BLaER1 (cell line): Measurements from ENCODE around the gene MBP.
A peak's percentile ranks its signal among the peaks of the same experiment; 100 is the strongest.

ENCODE experiments used
- H3K27ac ChIP-seq: shearing (Covaris generic); formaldehyde crosslinking; 2 replicates; pipeline ENCODE4 v1.8.1; 2022
- H3K27me3 ChIP-seq: shearing (Covaris generic); formaldehyde crosslinking; 2 replicates; pipeline ENCODE4 v1.8.1; 2022
- H3K36me3 ChIP-seq: shearing (Covaris generic); formaldehyde crosslinking; 2 replicates; pipeline ENCODE4 v1.8.1; 2022
- H3K4me1 ChIP-seq: shearing (Covaris generic); formaldehyde crosslinking; 2 replicates; pipeline ENCODE4 v1.8.1; 2022
- H3K4me2 ChIP-seq: shearing (Covaris generic); formaldehyde crosslinking; 2 replicates; pipeline ENCODE4 v1.8.1; 2022
- H3K4me3 ChIP-seq: shearing (Covaris generic); formaldehyde crosslinking; 2 replicates; pipeline ENCODE4 v1.8.1; 2022
- H3K9ac ChIP-seq: shearing (Covaris generic); formaldehyde crosslinking; 2 replicates; pipeline ENCODE4 v1.8.1; 2022
- H3K9me3 ChIP-seq: shearing (Covaris generic); formaldehyde crosslinking; 2 replicates; pipeline ENCODE4 v1.8.1; 2022
- H4K20me1 ChIP-seq: shearing (Covaris generic); formaldehyde crosslinking; 2 replicates; pipeline ENCODE4 v1.8.1; 2022
- Cebpa-rat ChIP-seq: shearing (Covaris generic); IDR thresholded peaks from 2 replicates; pipeline ENCODE4 v1.8.1; 2022

Gene MBP

DNA sequence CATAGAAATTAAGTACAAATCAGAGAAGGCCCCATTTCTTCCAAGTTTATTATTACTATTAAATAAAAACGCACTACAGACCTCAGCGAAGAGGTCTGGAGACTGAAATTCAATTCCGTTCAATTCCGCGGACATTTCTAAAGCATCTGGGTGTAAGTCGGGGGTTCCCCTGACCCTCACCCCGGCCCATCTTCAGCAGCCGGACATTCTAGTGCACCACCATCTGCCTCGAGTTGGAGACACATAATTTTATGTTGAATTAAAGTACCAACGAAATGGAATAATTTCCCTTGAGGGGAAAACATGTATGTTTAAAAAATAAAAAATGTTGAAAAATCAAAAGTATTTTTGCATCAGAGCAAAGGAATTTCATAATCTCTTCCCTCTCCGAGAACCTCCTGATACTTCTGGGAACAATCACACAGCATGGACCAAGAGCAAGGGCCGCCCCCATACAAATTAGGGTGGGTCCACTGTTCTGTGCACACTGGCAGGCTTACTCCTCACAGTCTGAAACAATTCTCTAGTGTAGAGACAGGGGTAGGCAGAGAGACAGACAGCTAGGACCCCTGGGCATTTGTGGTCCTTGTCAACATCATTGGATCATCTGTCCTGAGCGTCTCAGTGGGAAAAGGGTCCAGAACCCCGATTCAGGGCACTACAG is 29.3 kb downstream of the MBP start:
- Histone ChIP-seq H4K20me1 (peaks cover 96% of the 10 kb centered on the region), H3K9ac (no peak overlapping the region), H3K4me1 (peaks cover 90% of the 10 kb centered on the region), H3K4me3 (no peak overlapping the region), H3K4me2 (peak overlapping the region; percentile 85), H3K36me3 (peaks cover 67% of the 10 kb centered on the region), H3K9me3 (no peaks in the 10 kb centered on the region), H3K27me3 (no peaks in the 10 kb centered on the region), H3K27ac (peak overlapping the region; percentile 69)
- no peak for TF ChIP-seq Cebpa-rat

- Histone ChIP-seq H3K4me1 (peaks cover 90% of the 10 kb centered on the region), H3K27me3 (no peaks in the 10 kb centered on the region), H3K36me3 (peaks cover 75% of the 10 kb centered on the region), H3K9me3 (no peaks in the 10 kb centered on the region), H3K9ac (peak overlapping the region; percentile 61), H3K4me2 (peak overlapping the region; percentile 85), H4K20me1 (peaks cover 96% of the 10 kb centered on the region), H3K4me3 (peak overlapping the region; percentile 36; the same call in 1 of the 2 replicates), H3K27ac (peak overlapping the region; percentile 69)
- no peak for TF ChIP-seq Cebpa-rat
Observed at GRCh38 chr18:77102259-77103040, 30.1 kb downstream of the MBP start.

DNA sequence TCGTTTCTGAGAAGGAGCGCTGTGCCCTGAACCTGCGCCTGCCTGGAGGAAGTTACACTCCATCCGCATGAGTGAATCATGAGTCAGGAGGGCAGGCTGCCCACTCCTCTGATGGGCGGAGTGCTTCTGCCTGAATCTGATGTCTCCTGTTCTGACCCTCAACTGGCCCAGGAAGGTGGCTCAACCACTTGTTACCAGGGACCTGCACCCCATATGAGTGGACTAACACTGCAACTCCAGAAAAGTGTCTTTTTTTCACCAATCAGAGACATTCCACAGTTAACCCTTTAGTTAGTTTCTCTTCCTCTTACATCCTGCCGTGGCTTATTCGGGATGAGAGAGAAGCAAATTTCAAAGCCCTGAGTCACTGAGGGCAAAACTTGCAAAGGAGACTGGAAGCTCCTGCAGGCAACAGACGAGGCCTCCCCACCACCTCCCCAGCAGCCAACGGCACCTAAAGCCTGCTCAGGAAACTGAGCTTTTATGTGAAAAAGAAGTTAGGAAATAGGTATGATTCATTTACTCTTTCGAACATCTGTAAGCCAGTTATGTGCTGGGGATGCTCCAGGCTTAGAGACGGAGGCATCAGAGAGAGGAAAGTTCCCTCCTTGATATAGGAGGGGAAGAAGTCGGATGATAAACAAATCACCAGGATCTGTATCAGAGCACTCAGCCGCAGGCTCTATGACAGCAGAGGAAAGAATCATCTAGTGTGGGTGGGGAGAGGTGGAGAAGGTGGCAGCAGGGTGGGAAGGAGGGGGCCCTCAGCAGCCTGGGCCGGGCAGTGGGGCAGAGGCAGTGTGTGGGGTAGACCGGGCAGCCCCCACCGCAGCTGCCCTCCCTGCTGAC is 30.9 kb downstream of the MBP start:
- Histone ChIP-seq H3K36me3 (peaks cover 80% of the 10 kb centered on the region), H3K27ac (peak overlapping the region; percentile 69), H3K27me3 (no peaks in the 10 kb centered on the region), H3K4me3 (peak overlapping the region; percentile 36; the same call in 1 of the 2 replicates), H3K9me3 (no peaks in the 10 kb centered on the region), H3K9ac (peak overlapping the region; percentile 61), H3K4me2 (peak overlapping the region; percentile 85), H3K4me1 (peaks cover 90% of the 10 kb centered on the region), H4K20me1 (peaks cover 96% of the 10 kb centered on the region)
- no peak for TF ChIP-seq Cebpa-rat

DNA sequence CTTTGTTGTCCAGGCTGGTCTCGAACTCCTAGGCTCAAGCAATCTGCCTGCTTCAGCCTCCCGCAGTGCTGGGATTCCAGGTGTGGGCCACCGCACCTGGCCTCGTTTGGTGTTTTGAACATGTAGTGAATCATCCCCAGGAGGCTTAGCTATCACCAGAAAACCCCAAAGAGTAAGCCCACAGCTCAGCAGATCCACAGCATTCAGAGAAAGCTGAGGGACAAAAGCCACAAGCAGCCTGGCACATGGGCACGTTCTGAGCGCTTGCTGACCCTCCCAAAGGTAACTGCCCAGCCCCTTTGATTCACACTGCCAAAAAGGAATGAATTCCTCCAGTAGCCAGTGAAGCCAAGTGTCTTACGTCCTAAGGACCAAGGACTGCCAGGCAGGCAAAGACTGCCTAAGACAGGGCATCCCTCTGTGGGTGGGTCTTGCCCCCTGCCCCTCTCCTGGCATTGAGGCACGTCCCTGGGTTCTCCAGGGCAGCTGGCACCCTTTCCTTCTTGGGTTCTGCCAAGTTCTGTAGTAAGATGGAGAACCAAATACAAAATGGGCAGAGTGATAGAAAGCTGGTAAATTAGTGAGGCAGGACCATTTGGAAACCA is 31.7 kb downstream of the MBP start:
- Histone ChIP-seq H3K4me3 (no peak overlapping the region), H3K27me3 (no peaks in the 10 kb centered on the region), H3K4me1 (peaks cover 90% of the 10 kb centered on the region), H4K20me1 (peaks cover 96% of the 10 kb centered on the region), H3K4me2 (peak overlapping the region; percentile 85), H3K9me3 (no peaks in the 10 kb centered on the region), H3K27ac (peak overlapping the region; percentile 69; the same call in 1 of the 2 replicates), H3K9ac (no peak overlapping the region), H3K36me3 (peaks cover 80% of the 10 kb centered on the region)
- TF ChIP-seq Cebpa-rat, result no peak

DNA sequence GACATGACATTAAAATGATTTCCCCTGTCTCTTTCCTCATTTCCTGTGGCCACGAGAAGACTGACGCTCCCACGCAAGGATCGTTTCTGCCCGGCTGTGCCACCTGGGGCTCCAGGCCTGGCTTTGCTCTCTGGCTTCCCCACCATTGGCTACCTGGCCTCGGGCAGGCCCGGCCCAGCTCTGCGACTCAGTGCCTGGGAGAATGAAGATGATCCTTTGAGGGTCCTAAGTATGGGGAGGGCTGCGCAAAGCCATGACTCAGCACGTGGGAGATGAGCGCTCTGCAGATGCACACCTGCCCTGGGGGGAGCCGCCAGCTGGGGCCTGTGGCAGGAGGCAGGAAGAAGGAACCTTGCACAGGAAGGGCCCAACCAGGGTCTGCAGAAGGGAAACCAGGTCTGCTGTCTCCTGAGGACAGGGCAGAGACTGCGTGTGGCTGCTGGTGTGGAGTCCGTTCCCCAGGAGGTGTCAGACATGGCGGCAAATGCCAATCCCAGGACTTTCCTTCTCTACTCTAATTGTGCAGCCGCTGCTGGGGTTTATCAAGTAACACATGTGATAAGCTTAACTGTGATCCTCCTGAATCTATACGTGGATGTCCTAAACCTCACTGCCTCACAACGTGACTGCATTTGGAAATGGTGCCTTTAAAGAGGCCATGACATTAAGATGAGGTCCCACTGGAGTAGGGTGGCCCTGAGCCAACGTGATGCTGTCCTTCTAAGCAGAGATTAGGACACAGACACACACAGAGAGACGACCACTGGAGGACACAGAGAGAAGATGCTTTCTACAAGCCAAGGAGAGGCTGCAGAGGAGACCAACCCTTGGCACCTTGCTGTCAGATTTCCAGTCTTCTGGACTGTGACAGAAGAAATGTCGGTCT is 32.9 kb downstream of the MBP start:
- Histone ChIP-seq H4K20me1 (peaks cover 98% of the 10 kb centered on the region), H3K36me3 (peaks cover 80% of the 10 kb centered on the region), H3K9ac (peak overlapping the region; percentile 32; the same call in 1 of the 2 replicates), H3K4me2 (peak overlapping the region; percentile 85), H3K9me3 (no peaks in the 10 kb centered on the region), H3K4me1 (peaks cover 94% of the 10 kb centered on the region), H3K27me3 (no peaks in the 10 kb centered on the region), H3K27ac (peak overlapping the region; percentile 69), H3K4me3 (no peak overlapping the region; the same call in 1 of the 2 replicates)
- TF ChIP-seq Cebpa-rat, result no peak

DNA sequence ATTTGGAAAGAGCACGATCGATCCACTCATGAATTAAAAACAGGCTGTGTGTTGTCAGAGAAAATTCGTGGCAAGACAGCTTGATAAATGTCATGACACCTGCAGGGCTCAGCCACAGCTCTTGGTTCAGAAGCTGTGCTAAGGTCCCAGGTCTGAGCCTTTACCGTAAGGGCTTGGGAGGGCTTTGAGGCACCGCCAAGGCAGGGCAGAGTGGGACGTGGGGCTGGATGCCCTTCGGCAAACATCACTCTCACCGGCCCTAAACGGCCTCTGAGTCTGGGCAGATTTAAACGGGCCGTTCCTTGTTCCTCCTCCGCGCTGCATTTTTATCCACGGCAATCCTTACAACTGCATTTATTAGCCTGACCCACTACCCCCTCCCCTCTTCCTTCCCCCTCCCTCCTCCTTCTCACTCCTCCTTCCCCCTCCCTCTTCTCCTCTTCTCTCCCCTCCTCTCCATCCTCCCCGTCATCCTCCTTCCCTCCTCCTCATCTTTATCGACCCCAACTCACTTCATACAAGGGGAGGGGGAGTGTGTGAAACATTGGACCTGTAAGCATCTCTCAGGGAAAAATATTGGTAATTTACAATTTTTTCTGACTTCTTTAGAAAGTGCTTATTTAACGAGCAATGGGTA is 33.9 kb downstream of the MBP start:
- no peak overlapping the region for H3K27ac ChIP-seq
- no peak overlapping the region for H3K9ac ChIP-seq
- H3K4me2 ChIP-seq, result peak overlapping the region; percentile 85
- H3K4me3 ChIP-seq, result no peak overlapping the region
- peaks cover 99% of the 10 kb centered on the region for H4K20me1 ChIP-seq
- no peak for TF ChIP-seq Cebpa-rat
- no peaks in the 10 kb centered on the region for H3K9me3 ChIP-seq
- peaks cover 79% of the 10 kb centered on the region for H3K36me3 ChIP-seq
- H3K4me1 ChIP-seq, result peaks cover 95% of the 10 kb centered on the region
- no peaks in the 10 kb centered on the region for H3K27me3 ChIP-seq

DNA sequence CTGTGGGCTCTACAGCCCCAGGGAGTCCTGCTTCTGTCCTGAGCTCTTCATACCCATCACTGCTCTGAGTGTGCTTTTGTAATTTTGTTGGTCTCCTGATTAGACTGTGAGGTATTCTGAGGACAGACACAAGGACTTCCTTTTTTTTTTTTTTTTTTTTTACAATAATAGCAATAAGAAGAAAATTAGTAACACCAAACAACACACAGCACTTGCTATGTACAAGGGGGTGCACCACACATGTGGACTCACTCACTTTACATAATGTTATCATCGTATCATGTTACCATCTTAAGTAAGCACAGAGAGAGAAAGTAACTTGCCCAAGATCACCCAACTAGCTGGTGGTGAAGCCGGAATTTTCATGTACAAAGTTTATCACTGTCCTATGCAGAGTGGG is 34.6 kb downstream of the MBP start:
- TF ChIP-seq Cebpa-rat, result no peak
- Histone ChIP-seq H4K20me1 (peaks cover 99% of the 10 kb centered on the region), H3K4me3 (no peak overlapping the region), H3K36me3 (peaks cover 79% of the 10 kb centered on the region), H3K4me2 (no peak overlapping the region), H3K4me1 (peaks cover 90% of the 10 kb centered on the region), H3K9ac (no peak overlapping the region), H3K9me3 (no peaks in the 10 kb centered on the region), H3K27me3 (no peaks in the 10 kb centered on the region), H3K27ac (no peak overlapping the region)
